SK-N-SH (cell line): ENCODE results near the gene ASB18. TPM values are rescaled to one million over a fixed set of nuclear protein-coding genes. Genes with fewer than 3 reads are reported as not detected.

Source experiments
- CTCF ChIA-PET: fragments of 300-600, 350-600 bp; formaldehyde crosslinking; extraction: SDS; loops from one replicate; lab custom pipeline; 2021; lab: Yijun Ruan, JAX
- POLR2A ChIA-PET: fragments of 350-600 bp; sonication (Branson Sonifier 250); formaldehyde crosslinking; extraction: SDS; loops from one replicate; lab custom pipeline; 2020; ENCODE audit warnings: antibody characterized with exemption, inconsistent platforms; lab: Yijun Ruan, JAX
- DNase-seq: peaks from one replicate; pipeline ENCODE4 v3.0.0; 2012
- H2AFZ ChIP-seq: fragments of 200-600 bp; sonication (generic); 2 replicates; pipeline ENCODE4 v1.8.1; 2016; ENCODE audit warnings: antibody characterized with exemption, mild to moderate bottlenecking, low read depth
- H3F3A ChIP-seq: fragments of 200-600 bp; sonication (generic); replicated peaks from 2 replicates; pipeline ENCODE3; 2016; ENCODE audit warnings: antibody characterized with exemption, mild to moderate bottlenecking; ENCODE audit not compliant: insufficient read depth
- H3K27ac ChIP-seq, 2 experiments: fragments of 200-500 bp in 1 of 2; fragments of 200-600 bp in 1 of 2; sonication (Bioruptor generic) in 1 of 2; sonication (generic), shearing (Covaris generic) in 1 of 2; 2 replicates each; pipeline versions ENCODE4 v1.5.1 to v1.6.1; 2014 to 2016; ENCODE audit warnings: low read depth in 2 of 2, inconsistent platforms in 1 of 2, low read length in 1 of 2, mild to moderate bottlenecking in 1 of 2, mixed read lengths in 1 of 2
- H3K27me3 ChIP-seq: fragments of 200-600 bp; sonication (generic), shearing (Covaris generic); 2 replicates; pipeline ENCODE4 v1.6.1; 2016; ENCODE audit warnings: mixed run types; ENCODE audit not compliant: insufficient read depth
- H3K36me3 ChIP-seq, 2 experiments: fragments of 200-500 bp in 1 of 2; fragments of 200-600 bp in 1 of 2; sonication (Bioruptor generic) in 1 of 2; sonication (generic) in 1 of 2; replicated peaks in 1 of 2; 2 replicates each; pipeline versions ENCODE3 to v1.5.1; 2014 to 2016; ENCODE audit warnings: low read length in 1 of 2, mild to moderate bottlenecking in 1 of 2; ENCODE audit not compliant: insufficient read depth in 2 of 2, control insufficient read depth in 1 of 2
- H3K4me1 ChIP-seq, 2 experiments: fragments of 200-500 bp in 1 of 2; fragments of 200-600 bp in 1 of 2; sonication (Bioruptor generic) in 1 of 2; sonication (generic), shearing (Covaris generic) in 1 of 2; 2 replicates each; pipeline versions ENCODE4 v1.5.1 to v1.6.1; 2014 to 2016; ENCODE audit warnings: low read depth in 1 of 2, low read length in 1 of 2, mixed run types in 1 of 2; ENCODE audit not compliant: insufficient read depth in 2 of 2, control insufficient read depth in 1 of 2
- H3K4me2 ChIP-seq: fragments of 200-600 bp; sonication (generic), shearing (Covaris generic); 2 replicates; pipeline ENCODE4 v1.6.1; 2017; ENCODE audit warnings: mixed run types
- H3K4me3 ChIP-seq, 2 experiments: fragments of 200-500 bp in 1 of 2; fragments of 200-600 bp in 1 of 2; sonication (Bioruptor generic) in 1 of 2; sonication (generic), shearing (Covaris generic) in 1 of 2; 2 replicates each; pipeline versions ENCODE4 v1.5.1 to v1.8.1; 2014 to 2016; ENCODE audit warnings: low read depth in 2 of 2, inconsistent platforms in 1 of 2, low read length in 1 of 2, mild to moderate bottlenecking in 1 of 2, mixed read lengths in 1 of 2, moderate library complexity in 1 of 2
- H3K79me2 ChIP-seq: fragments of 200-600 bp; sonication (generic); 2 replicates; pipeline ENCODE4 v1.8.1; 2017; ENCODE audit warnings: mild to moderate bottlenecking; ENCODE audit not compliant: insufficient read depth
- H3K9ac ChIP-seq: fragments of 200-600 bp; sonication (generic); 2 replicates; pipeline ENCODE4 v1.6.1; 2017; ENCODE audit warnings: mixed run types
- H3K9me2 ChIP-seq: fragments of 200-600 bp; sonication (generic); 2 replicates; pipeline ENCODE4 v1.6.1; 2017; ENCODE audit warnings: mixed run types
- H3K9me3 ChIP-seq: fragments of 200-600 bp; sonication (generic); 2 replicates; pipeline ENCODE4 v1.6.1; 2017; ENCODE audit warnings: mixed run types, mild to moderate bottlenecking, moderate library complexity
- H4K20me1 ChIP-seq: fragments of 200-600 bp; sonication (generic); 2 replicates; pipeline ENCODE4 v1.6.1; 2017; ENCODE audit warnings: mild to moderate bottlenecking, mixed run types; ENCODE audit not compliant: insufficient read depth
- CHD2 ChIP-seq: fragments of 150-350 bp; IDR thresholded peaks from 2 replicates; pipeline ENCODE4 v1.6.1; 2018; ENCODE audit warnings: low read length; ENCODE audit not compliant: partially characterized antibody
- EZH2phosphoT487 ChIP-seq: fragments of 200-600 bp; sonication (generic); IDR thresholded peaks from 2 replicates; pipeline ENCODE4 v1.6.1; 2017; ENCODE audit warnings: low read depth, mixed run types, mild to moderate bottlenecking, antibody characterized with exemption, moderate library complexity, borderline replicate concordance
- FOSL2 ChIP-seq: IDR thresholded peaks from 2 replicates; pipeline ENCODE4 v1.4.0; 2012; ENCODE audit warnings: low read depth, mild to moderate bottlenecking, moderate library complexity, borderline replicate concordance
- FOXJ3 ChIP-seq: sonication (generic); formaldehyde crosslinking; IDR thresholded peaks from 2 replicates; pipeline ENCODE4 v1.5.1; 2020; ENCODE audit warnings: mild to moderate bottlenecking, missing genetic modification reagents
- GABPA ChIP-seq: IDR thresholded peaks from 2 replicates; pipeline ENCODE4 v1.4.0; 2012; ENCODE audit warnings: low read depth, mild to moderate bottlenecking
- NFIC ChIP-seq: IDR thresholded peaks from 2 replicates; pipeline ENCODE4 v1.4.0; 2012; ENCODE audit warnings: borderline replicate concordance
- POLR2AphosphoS5 ChIP-seq: IDR thresholded peaks from 2 replicates; pipeline ENCODE4 v1.6.1; 2012; ENCODE audit warnings: low read depth, low read length
- RAD21 ChIP-seq: IDR thresholded peaks from 2 replicates; pipeline ENCODE4 v1.6.1; 2012; ENCODE audit warnings: mild to moderate bottlenecking, low read length
- TCF12 ChIP-seq: IDR thresholded peaks from 2 replicates; pipeline ENCODE4 v1.4.0; 2012
- TEAD4 ChIP-seq: IDR thresholded peaks from 2 replicates; pipeline ENCODE4 v1.4.0; 2012; ENCODE audit warnings: mild to moderate bottlenecking, borderline replicate concordance; ENCODE audit not compliant: insufficient read depth
- YY1 ChIP-seq: IDR thresholded peaks from 2 replicates; pipeline ENCODE4 v1.4.0; 2012; ENCODE audit warnings: low read depth, mild to moderate bottlenecking
- WGBS: methylation state at CpG from one replicate; pipeline ENCODE4 v1.1.6; 2017; ENCODE audit warnings: low lambda C conversion rate; 5-methylcytosine and 5-hydroxymethylcytosine counted together
- polyA plus RNA-seq, 3 experiments: library from polyadenylated mRNA; depleted of rRNA; stranded (reverse); fragments of >200 nt; gene quantifications; 2 replicates each; pipeline ENCODE4 v1.2.3, GENCODE V29; 2012
- TF ChIP-seq, protein P1 (sequence below): IDR thresholded peaks from 2 replicates; pipeline ENCODE4 v1.6.1; 2012; ENCODE audit warnings: mild to moderate bottlenecking, low read depth, low read length, moderate library complexity
- TF ChIP-seq, protein P2 (sequence below): IDR thresholded peaks from 2 replicates; pipeline ENCODE4; 2012
- TF ChIP-seq, protein P3 (sequence below): fragments of 150-350 bp; IDR thresholded peaks from 2 replicates; pipeline ENCODE4 v1.6.1; 2017; ENCODE audit warnings: antibody characterized with exemption, low read length, low read depth, borderline replicate concordance

The ASB18 gene
- polyA plus RNA-seq, 1 of the 3 experiments (the other 2 are of a cell fraction) = not detected

DNA sequence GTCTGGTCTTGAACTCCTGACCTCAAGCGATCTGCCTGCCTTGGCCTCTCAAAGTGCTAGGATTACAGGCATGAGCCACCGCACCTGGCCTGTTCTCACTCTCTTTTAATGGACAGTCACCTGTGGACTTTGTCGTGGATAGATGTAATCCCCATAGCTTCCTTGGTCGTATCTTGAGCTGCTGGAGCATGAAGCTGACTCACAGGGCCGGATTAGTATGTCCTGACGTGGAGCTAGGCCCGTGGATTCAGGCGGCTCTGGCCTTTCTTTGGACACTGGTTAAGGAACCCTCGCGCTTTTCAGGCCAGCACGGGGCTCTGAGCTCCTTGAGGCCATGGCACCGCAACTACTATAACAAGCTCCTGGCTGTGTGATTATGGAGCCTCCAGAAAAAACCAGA is 68.5 kb downstream of the ASB18 start:
- Histone ChIP-seq H3K4me2 (no peak overlapping the region), H3F3A (no peaks in the 10 kb centered on the region), H3K9me2 (no peaks in the 10 kb centered on the region), H3K79me2 (no peaks in the 10 kb centered on the region), H4K20me1 (no peaks in the 10 kb centered on the region), H2AFZ (no peak overlapping the region), H3K4me1 (no peaks in the 10 kb centered on the region), H3K36me3 (no peaks in the 10 kb centered on the region), H3K27me3 (no peaks in the 10 kb centered on the region), H3K9me3 (no peaks in the 10 kb centered on the region), H3K9ac (no peak overlapping the region), H3K27ac (no peak overlapping the region), H3K4me3 (no peak overlapping the region)
- TF ChIP-seq NFIC (no peak), TEAD4 (no peak), RAD21 (no peak), CHD2 (no peak), POLR2AphosphoS5 (no peak), EZH2phosphoT487 (no peak), GABPA (no peak), TCF12 (no peak), YY1 (no peak), FOSL2 (no peak), FOXJ3 (CRISPR knock-in tag) (no peak)
- TF ChIP-seq, protein P1, sequence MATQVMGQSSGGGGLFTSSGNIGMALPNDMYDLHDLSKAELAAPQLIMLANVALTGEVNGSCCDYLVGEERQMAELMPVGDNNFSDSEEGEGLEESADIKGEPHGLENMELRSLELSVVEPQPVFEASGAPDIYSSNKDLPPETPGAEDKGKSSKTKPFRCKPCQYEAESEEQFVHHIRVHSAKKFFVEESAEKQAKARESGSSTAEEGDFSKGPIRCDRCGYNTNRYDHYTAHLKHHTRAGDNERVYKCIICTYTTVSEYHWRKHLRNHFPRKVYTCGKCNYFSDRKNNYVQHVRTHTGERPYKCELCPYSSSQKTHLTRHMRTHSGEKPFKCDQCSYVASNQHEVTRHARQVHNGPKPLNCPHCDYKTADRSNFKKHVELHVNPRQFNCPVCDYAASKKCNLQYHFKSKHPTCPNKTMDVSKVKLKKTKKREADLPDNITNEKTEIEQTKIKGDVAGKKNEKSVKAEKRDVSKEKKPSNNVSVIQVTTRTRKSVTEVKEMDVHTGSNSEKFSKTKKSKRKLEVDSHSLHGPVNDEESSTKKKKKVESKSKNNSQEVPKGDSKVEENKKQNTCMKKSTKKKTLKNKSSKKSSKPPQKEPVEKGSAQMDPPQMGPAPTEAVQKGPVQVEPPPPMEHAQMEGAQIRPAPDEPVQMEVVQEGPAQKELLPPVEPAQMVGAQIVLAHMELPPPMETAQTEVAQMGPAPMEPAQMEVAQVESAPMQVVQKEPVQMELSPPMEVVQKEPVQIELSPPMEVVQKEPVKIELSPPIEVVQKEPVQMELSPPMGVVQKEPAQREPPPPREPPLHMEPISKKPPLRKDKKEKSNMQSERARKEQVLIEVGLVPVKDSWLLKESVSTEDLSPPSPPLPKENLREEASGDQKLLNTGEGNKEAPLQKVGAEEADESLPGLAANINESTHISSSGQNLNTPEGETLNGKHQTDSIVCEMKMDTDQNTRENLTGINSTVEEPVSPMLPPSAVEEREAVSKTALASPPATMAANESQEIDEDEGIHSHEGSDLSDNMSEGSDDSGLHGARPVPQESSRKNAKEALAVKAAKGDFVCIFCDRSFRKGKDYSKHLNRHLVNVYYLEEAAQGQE = no peak
- TF ChIP-seq, protein P2, sequence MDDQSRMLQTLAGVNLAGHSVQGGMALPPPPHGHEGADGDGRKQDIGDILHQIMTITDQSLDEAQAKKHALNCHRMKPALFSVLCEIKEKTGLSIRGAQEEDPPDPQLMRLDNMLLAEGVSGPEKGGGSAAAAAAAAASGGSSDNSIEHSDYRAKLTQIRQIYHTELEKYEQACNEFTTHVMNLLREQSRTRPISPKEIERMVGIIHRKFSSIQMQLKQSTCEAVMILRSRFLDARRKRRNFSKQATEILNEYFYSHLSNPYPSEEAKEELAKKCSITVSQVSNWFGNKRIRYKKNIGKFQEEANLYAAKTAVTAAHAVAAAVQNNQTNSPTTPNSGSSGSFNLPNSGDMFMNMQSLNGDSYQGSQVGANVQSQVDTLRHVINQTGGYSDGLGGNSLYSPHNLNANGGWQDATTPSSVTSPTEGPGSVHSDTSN = no peak
- TF ChIP-seq, protein P3, sequence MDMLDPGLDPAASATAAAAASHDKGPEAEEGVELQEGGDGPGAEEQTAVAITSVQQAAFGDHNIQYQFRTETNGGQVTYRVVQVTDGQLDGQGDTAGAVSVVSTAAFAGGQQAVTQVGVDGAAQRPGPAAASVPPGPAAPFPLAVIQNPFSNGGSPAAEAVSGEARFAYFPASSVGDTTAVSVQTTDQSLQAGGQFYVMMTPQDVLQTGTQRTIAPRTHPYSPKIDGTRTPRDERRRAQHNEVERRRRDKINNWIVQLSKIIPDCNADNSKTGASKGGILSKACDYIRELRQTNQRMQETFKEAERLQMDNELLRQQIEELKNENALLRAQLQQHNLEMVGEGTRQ = no peak
- ChIA-PET CTCF (interaction anchor here (1.3 kb wide), 1 partner anchor 16 kb away, joined by 6 read pairs; no protein-coding TSS in a partner anchor), POLR2A (no interaction called here)
- no peak for DNase-seq
- WGBS = 56% methylated on average over 10 of the region's 12 CpGs
